GM23338 (cell line): ENCODE results near the gene HTR6. TPM values are rescaled to one million over a fixed set of nuclear protein-coding genes. Genes with fewer than 3 reads are reported as not detected.

Source experiments
- ATAC-seq: fragments of 200-7000 bp; cut with Tn5 transposase; 3 replicates; pipeline ENCODE4 v1.9.1; 2020
- DNase-seq: peaks from one replicate; pipeline ENCODE4 v3.0.0-alpha.2; 2015; ENCODE audit warnings: low spot score
- H2AFZ ChIP-seq: fragments of 200-600 bp; sonication (generic); 2 replicates; pipeline ENCODE4 v1.8.0; 2016; ENCODE audit warnings: antibody characterized with exemption, mild to moderate bottlenecking, moderate library complexity
- H3F3A ChIP-seq: fragments of 200-600 bp; sonication (generic); replicated peaks from 2 replicates; pipeline ENCODE4 v1.8.0; 2017; ENCODE audit warnings: antibody characterized with exemption, mixed run types, low read depth
- H3K27ac ChIP-seq: fragments of 200-600 bp; sonication (generic); 2 replicates; pipeline ENCODE4 v1.6.1; 2016; ENCODE audit warnings: low read depth
- H3K27me3 ChIP-seq: fragments of 200-600 bp; sonication (generic); 2 replicates; pipeline ENCODE4 v1.8.0; 2016; ENCODE audit warnings: mild to moderate bottlenecking, mixed run types, moderate library complexity; ENCODE audit not compliant: insufficient read depth
- H3K36me3 ChIP-seq: fragments of 200-600 bp; sonication (generic); 2 replicates; pipeline ENCODE4 v1.8.0; 2016; ENCODE audit warnings: mild to moderate bottlenecking; ENCODE audit not compliant: insufficient read depth
- H3K4me1 ChIP-seq: fragments of 200-600 bp; sonication (generic); 2 replicates; pipeline ENCODE4 v1.8.0; 2016; ENCODE audit warnings: mild to moderate bottlenecking, moderate library complexity; ENCODE audit not compliant: insufficient read depth
- H3K4me2 ChIP-seq: fragments of 200-600 bp; sonication (generic); 2 replicates; pipeline ENCODE4 v1.7.1; 2017; ENCODE audit warnings: mixed run types
- H3K4me3 ChIP-seq: fragments of 200-600 bp; sonication (generic); 2 replicates; pipeline ENCODE4 v1.6.1; 2016; ENCODE audit warnings: mixed run types
- H3K79me2 ChIP-seq: fragments of 200-600 bp; sonication (generic); replicated peaks from 2 replicates; pipeline ENCODE4 v1.8.0; 2017; ENCODE audit warnings: mild to moderate bottlenecking; ENCODE audit not compliant: insufficient read depth
- H3K9me2 ChIP-seq: fragments of 200-600 bp; sonication (generic); 2 replicates; pipeline ENCODE4 v1.8.0; 2017; ENCODE audit not compliant: insufficient read depth
- H4K20me1 ChIP-seq: fragments of 200-600 bp; sonication (generic); replicated peaks from 2 replicates; pipeline ENCODE4 v1.8.0; 2017; ENCODE audit warnings: mild to moderate bottlenecking; ENCODE audit not compliant: insufficient read depth
- H3K27ac Mint-ChIP-seq: 2 replicates; pipeline ENCODE4 v1.8.0; 2020; ENCODE audit warnings: inconsistent platforms, mild to moderate bottlenecking, moderate library complexity, mixed read lengths
- H3K27me3 Mint-ChIP-seq: 3 replicates; pipeline ENCODE4 v1.8.0; 2022; ENCODE audit warnings: low read depth, mild to moderate bottlenecking, moderate library complexity, mixed read lengths, inconsistent platforms; ENCODE audit not compliant: insufficient read depth, poor library complexity
- H3K36me3 Mint-ChIP-seq: 3 replicates; pipeline ENCODE4 v1.8.0; 2021; ENCODE audit warnings: low read depth, mild to moderate bottlenecking, inconsistent platforms, moderate library complexity, mixed read lengths
- H3K4me1 Mint-ChIP-seq: 3 replicates; pipeline ENCODE4 v1.8.0; 2020; ENCODE audit warnings: mild to moderate bottlenecking, inconsistent platforms, mixed read lengths
- H3K4me3 Mint-ChIP-seq: 3 replicates; pipeline ENCODE4 v1.8.0; 2021; ENCODE audit warnings: moderate library complexity, mild to moderate bottlenecking, inconsistent platforms, mixed read lengths
- H3K9me3 Mint-ChIP-seq: 3 replicates; pipeline ENCODE4 v1.8.0; 2020; ENCODE audit warnings: moderate library complexity, mild to moderate bottlenecking, inconsistent platforms, mixed read lengths
- CREB1 ChIP-seq: fragments of 250-450 bp; sonication (Bioruptor Pico); IDR thresholded peaks from 2 replicates; pipeline ENCODE4 v1.5.0; 2020; ENCODE audit warnings: low read depth, mild to moderate bottlenecking, moderate library complexity
- ETS1 ChIP-seq: IDR thresholded peaks from 2 replicates; pipeline ENCODE4 v1.6.1; 2016; ENCODE audit warnings: antibody characterized with exemption
- EZH2 ChIP-seq: fragments of 200-600 bp; sonication (generic); IDR thresholded peaks from one replicate; pipeline ENCODE4 v1.8.0; 2017; ENCODE audit warnings: antibody characterized with exemption, mild to moderate bottlenecking, low read depth; ENCODE audit not compliant: unreplicated experiment
- EZH2phosphoT487 ChIP-seq: fragments of 200-600 bp; sonication (generic); IDR thresholded peaks from one replicate; pipeline ENCODE4 v1.8.1; 2018; ENCODE audit warnings: antibody characterized with exemption; ENCODE audit not compliant: unreplicated experiment
- JUNB ChIP-seq: IDR thresholded peaks from one replicate; pipeline ENCODE4 v1.6.1; 2016; ENCODE audit warnings: antibody characterized with exemption; ENCODE audit not compliant: unreplicated experiment
- NANOG ChIP-seq: IDR thresholded peaks from 2 replicates; pipeline ENCODE4 v1.6.1; 2016; ENCODE audit warnings: antibody characterized with exemption, borderline replicate concordance
- POLR2AphosphoS5 ChIP-seq: IDR thresholded peaks from 2 replicates; pipeline ENCODE4 v1.6.1; 2016; ENCODE audit warnings: antibody characterized with exemption, low read depth
- REST ChIP-seq: IDR thresholded peaks from one replicate; pipeline ENCODE4 v1.6.1; 2018; ENCODE audit warnings: antibody characterized with exemption; ENCODE audit not compliant: unreplicated experiment
- STAT1 ChIP-seq: IDR thresholded peaks from one replicate; pipeline ENCODE4 v1.6.1; 2016; ENCODE audit warnings: antibody characterized with exemption; ENCODE audit not compliant: unreplicated experiment
- ZNF114 ChIP-seq: fragments of 250-450 bp; sonication (Bioruptor Pico); IDR thresholded peaks from 2 replicates; pipeline ENCODE4 v1.5.0; 2020; ENCODE audit warnings: mild to moderate bottlenecking, moderate library complexity
- ZNF331 ChIP-seq: fragments of 250-450 bp; sonication (Bioruptor Pico); IDR thresholded peaks from 2 replicates; pipeline ENCODE4 v1.5.0; 2020; ENCODE audit warnings: low read depth, mild to moderate bottlenecking, moderate library complexity
- polyA plus RNA-seq: library from polyadenylated mRNA; unstranded; fragments of >200 nt; fragmentation: Nextera tagmentation; extraction: Ambion mirVana; gene quantifications from 2 replicates; pipeline ENCODE4 v1.2.1, GENCODE V29; 2016
- total RNA-seq: library from RNA; depleted of rRNA; stranded (reverse); fragments of >200 nt; shearing (Covaris generic); gene quantifications from 2 replicates; pipeline ENCODE4 v1.2.3, GENCODE V29; 2014
- TF ChIP-seq, protein P1 (sequence below): fragments of 250-450 bp; sonication (Bioruptor Pico); IDR thresholded peaks from 2 replicates; pipeline ENCODE4 v1.5.0; 2020; ENCODE audit warnings: mild to moderate bottlenecking, moderate library complexity

Gene HTR6
- total and polyA plus RNA-seq, 2 experiments from 2014 or later = 0.26 to 0.66 TPM

DNA sequence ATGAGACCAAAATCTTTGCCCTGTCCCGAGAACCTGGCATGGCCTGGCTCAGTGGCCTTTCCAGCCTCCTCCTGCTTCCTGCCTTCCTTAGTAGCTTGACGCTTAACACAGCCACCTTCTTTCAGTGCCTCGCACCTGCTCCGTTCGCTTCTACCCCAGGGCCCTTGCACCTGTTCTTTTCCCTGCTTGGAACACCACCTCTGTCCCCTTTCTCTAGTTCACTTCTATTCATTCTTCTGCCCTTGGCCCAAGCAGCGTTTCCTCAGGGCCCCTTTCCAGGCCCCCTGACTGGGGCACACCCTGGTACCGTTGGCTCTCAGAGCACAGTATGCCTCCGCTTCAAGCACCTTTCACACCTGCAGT is 9.0 kb upstream of the HTR6 start:
- H3K4me2 ChIP-seq = no peak overlapping the region

More for the DNA sequence above, 9.0 kb upstream of the HTR6 start:
- no peak overlapping the region; the same call in 2 of the 3 replicates for H3K4me3 Mint-ChIP-seq
- H3K36me3 Mint-ChIP-seq = no peaks in the 10 kb centered on the region; the same call in 2 of the 3 replicates
- no peaks in the 10 kb centered on the region for H3K79me2 ChIP-seq
- no peaks in the 10 kb centered on the region for H4K20me1 ChIP-seq
- DNase-seq = no peak
- H3K27ac Mint-ChIP-seq = no peak overlapping the region
- H3K9me2 ChIP-seq = no peaks in the 10 kb centered on the region
- H3K9me3 Mint-ChIP-seq = no peaks in the 10 kb centered on the region; the same call in 2 of the 3 replicates
- peaks cover 12% of the 10 kb centered on the region for H3F3A ChIP-seq
- no peak overlapping the region for H3K4me3 ChIP-seq
- no peaks in the 10 kb centered on the region for H3K27me3 ChIP-seq
- no peaks in the 10 kb centered on the region for H3K36me3 ChIP-seq
- 0 out of 2 replicates have a peak, but pooled peaks cover 6% of the 10 kb centered on the region for H3K4me1 ChIP-seq
- TF ChIP-seq, protein P1, sequence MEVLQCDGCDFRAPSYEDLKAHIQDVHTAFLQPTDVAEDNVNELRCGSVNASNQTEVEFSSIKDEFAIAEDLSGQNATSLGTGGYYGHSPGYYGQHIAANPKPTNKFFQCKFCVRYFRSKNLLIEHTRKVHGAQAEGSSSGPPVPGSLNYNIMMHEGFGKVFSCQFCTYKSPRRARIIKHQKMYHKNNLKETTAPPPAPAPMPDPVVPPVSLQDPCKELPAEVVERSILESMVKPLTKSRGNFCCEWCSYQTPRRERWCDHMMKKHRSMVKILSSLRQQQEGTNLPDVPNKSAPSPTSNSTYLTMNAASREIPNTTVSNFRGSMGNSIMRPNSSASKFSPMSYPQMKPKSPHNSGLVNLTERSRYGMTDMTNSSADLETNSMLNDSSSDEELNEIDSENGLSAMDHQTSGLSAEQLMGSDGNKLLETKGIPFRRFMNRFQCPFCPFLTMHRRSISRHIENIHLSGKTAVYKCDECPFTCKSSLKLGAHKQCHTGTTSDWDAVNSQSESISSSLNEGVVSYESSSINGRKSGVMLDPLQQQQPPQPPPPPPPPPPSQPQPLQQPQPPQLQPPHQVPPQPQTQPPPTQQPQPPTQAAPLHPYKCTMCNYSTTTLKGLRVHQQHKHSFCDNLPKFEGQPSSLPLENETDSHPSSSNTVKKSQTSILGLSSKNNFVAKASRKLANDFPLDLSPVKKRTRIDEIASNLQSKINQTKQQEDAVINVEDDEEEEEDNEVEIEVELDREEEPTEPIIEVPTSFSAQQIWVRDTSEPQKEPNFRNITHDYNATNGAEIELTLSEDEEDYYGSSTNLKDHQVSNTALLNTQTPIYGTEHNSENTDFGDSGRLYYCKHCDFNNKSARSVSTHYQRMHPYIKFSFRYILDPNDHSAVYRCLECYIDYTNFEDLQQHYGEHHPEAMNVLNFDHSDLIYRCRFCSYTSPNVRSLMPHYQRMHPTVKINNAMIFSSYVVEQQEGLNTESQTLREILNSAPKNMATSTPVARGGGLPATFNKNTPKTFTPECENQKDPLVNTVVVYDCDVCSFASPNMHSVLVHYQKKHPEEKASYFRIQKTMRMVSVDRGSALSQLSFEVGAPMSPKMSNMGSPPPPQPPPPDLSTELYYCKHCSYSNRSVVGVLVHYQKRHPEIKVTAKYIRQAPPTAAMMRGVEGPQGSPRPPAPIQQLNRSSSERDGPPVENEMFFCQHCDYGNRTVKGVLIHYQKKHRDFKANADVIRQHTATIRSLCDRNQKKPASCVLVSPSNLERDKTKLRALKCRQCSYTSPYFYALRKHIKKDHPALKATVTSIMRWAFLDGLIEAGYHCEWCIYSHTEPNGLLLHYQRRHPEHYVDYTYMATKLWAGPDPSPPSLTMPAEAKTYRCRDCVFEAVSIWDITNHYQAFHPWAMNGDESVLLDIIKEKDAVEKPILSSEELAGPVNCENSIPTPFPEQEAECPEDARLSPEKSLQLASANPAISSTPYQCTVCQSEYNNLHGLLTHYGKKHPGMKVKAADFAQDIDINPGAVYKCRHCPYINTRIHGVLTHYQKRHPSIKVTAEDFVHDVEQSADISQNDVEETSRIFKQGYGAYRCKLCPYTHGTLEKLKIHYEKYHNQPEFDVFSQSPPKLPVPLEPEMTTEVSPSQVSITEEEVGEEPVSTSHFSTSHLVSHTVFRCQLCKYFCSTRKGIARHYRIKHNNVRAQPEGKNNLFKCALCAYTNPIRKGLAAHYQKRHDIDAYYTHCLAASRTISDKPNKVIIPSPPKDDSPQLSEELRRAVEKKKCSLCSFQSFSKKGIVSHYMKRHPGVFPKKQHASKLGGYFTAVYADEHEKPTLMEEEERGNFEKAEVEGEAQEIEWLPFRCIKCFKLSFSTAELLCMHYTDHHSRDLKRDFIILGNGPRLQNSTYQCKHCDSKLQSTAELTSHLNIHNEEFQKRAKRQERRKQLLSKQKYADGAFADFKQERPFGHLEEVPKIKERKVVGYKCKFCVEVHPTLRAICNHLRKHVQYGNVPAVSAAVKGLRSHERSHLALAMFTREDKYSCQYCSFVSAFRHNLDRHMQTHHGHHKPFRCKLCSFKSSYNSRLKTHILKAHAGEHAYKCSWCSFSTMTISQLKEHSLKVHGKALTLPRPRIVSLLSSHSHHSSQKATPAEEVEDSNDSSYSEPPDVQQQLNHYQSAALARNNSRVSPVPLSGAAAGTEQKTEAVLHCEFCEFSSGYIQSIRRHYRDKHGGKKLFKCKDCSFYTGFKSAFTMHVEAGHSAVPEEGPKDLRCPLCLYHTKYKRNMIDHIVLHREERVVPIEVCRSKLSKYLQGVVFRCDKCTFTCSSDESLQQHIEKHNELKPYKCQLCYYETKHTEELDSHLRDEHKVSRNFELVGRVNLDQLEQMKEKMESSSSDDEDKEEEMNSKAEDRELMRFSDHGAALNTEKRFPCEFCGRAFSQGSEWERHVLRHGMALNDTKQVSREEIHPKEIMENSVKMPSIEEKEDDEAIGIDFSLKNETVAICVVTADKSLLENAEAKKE (CRISPR knock-in tag) = no peak
- TF ChIP-seq ZNF114 (CRISPR knock-in tag) (no peak), NANOG (no peak), CREB1 (CRISPR knock-in tag) (no peak), ETS1 (no peak), EZH2 (no peak), JUNB (no peak), REST (no peak), EZH2phosphoT487 (no peak), POLR2AphosphoS5 (no peak), ZNF331 (no peak), STAT1 (no peak)
- no peak overlapping the region for H3K27ac ChIP-seq
- H2AFZ ChIP-seq = no peak overlapping the region
- peaks cover 28% of the 10 kb centered on the region for H3K4me1 Mint-ChIP-seq
- H3K27me3 Mint-ChIP-seq = peaks cover 16% of the 10 kb centered on the region
- no peak for ATAC-seq
